Measurements from ENCODE around the gene CAPN14.

The CAPN14 gene

DNA sequence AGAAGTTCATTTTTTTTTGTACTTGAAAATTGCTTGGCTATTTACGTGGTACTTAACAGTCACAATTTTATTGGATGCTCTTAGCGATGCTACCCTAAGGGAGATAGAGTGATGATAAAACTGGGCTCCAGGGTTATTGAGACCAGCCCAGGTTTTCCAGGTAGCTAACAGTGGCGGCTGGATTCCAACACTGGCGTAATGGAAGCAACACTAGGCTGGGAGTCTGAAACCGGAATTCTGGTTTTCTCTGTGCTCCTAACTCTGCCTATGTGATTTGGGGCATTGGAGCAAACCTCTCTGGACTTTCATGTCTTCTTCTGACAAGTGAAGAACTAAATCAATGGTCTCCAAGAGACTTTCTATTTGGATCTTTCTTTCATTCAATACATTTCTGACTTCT, 69.7 kb downstream of the CAPN14 start:
- TF ChIP-seq, protein P1, sequence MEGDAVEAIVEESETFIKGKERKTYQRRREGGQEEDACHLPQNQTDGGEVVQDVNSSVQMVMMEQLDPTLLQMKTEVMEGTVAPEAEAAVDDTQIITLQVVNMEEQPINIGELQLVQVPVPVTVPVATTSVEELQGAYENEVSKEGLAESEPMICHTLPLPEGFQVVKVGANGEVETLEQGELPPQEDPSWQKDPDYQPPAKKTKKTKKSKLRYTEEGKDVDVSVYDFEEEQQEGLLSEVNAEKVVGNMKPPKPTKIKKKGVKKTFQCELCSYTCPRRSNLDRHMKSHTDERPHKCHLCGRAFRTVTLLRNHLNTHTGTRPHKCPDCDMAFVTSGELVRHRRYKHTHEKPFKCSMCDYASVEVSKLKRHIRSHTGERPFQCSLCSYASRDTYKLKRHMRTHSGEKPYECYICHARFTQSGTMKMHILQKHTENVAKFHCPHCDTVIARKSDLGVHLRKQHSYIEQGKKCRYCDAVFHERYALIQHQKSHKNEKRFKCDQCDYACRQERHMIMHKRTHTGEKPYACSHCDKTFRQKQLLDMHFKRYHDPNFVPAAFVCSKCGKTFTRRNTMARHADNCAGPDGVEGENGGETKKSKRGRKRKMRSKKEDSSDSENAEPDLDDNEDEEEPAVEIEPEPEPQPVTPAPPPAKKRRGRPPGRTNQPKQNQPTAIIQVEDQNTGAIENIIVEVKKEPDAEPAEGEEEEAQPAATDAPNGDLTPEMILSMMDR (IDR thresholded peaks at IDR 0.05; ENCODE audit: low read depth, low read length, missing control alignments): no peak
- DNase-seq (ENCODE audit: low read depth): no peak
- H3K4me3 ChIP-seq (ENCODE audit: low read depth, low read length): no peak overlapping the region

DNA sequence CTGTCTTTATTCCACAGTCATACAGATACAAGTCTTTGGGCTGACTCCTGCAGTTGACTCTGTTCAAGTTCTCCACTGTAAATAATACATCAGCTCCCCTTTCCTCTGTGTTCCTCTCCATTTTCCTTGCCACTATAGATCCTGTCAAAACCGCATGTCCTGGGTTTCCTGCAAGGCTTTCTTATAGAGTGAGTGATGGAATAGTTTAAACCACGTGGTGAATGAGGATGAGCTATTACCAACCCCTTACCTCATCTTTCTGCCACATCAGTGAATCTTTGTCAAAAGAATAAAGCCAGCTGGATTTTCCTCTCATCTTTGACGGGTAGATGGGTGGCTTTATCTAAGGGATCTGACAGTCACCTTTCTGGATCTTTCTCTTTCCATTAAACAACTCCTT, 75.2 kb downstream of the CAPN14 start:
- no peak overlapping the region for H3K4me3 ChIP-seq (ENCODE audit: low read depth, low read length)
- no peak for DNase-seq (ENCODE audit: low read depth)
- TF ChIP-seq, protein P1 (IDR thresholded peaks at IDR 0.05; ENCODE audit: low read depth, low read length, missing control alignments): no peak

DNA sequence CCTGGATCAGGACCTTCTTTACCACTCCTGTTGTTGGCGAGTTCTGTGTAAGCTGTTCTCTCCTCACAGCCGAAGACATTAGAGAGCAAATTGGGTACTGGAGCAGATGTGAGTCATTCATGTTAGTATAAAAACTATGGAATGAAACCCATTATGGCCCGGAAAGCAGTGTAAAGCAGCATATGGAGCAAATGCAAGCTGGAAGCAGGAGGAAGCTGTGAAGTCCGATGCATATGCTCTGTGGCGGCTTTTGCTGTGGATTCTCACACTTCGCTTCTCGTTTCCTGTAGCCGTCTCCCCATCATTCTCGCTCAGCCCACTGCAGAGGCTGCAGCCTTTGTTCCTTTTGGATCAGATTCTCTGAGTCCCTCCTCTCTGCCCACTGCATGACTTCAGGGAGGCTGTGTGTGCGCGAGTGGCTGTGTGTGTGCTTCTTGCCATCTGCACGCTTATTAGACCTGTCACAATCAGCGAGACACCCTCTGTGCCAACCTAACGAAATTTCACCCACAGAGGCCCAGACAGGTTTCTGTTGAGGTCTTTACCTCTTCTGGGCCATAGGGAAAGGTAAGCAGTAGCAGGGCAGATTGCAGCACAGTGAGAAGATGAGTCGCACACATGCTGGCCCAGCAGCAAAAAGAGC, 75.8 kb downstream of the CAPN14 start:
- TF ChIP-seq, protein P1 (IDR thresholded peaks at IDR 0.05; ENCODE audit: low read depth, low read length, missing control alignments): no peak
- no peak overlapping the region for H3K4me3 ChIP-seq (ENCODE audit: low read depth, low read length)
- DNase-seq (ENCODE audit: low read depth): no peak

DNA sequence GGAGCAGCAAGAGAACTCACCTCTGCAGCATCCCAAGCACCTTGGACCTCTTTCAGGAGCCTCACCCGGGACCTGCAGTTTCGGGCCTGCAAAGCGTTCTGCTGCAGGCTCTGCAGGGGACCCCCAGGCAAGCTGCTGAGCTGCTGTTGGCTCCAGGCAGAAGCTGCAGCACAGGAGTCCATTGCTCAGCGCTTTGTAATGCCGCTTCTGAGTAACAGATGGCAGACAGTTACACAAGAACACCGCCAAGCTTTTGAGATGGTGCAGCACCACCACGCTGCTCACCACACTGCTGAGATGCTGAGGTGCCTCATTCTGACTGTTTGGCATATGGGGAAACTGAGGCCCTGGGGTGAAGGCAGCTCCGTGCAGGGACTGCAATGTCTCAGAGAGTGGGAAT, 77.2 kb downstream of the CAPN14 start:
- H3K4me3 ChIP-seq (ENCODE audit: low read depth, low read length): no peak overlapping the region
- DNase-seq (ENCODE audit: low read depth): no peak
- TF ChIP-seq, protein P1 (IDR thresholded peaks at IDR 0.05; ENCODE audit: low read depth, low read length, missing control alignments): no peak

DNA sequence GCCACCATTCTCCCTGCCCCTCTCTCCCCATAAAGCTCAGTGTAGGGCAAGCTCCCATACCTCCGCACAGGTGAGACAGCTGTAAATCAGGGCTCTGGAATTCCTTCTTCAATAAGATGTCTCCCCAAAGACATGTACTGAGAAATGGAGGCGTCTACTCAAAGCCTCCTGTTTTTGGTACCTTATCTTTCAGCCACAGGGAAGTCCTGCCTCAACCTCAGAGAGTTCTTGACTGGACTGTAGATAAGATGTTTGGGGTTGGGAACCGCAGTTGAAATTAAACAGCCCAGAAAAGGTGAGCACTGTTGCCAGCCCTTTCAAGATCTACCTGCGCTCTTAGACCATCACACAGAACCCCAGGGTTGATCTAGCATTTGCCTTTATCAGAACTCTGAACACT, 77.6 kb downstream of the CAPN14 start:
- no peak overlapping the region for H3K4me3 ChIP-seq (ENCODE audit: low read depth, low read length)
- no peak for DNase-seq (ENCODE audit: low read depth)
- TF ChIP-seq, protein P1 (IDR thresholded peaks at IDR 0.05; ENCODE audit: low read depth, low read length, missing control alignments): no peak

DNA sequence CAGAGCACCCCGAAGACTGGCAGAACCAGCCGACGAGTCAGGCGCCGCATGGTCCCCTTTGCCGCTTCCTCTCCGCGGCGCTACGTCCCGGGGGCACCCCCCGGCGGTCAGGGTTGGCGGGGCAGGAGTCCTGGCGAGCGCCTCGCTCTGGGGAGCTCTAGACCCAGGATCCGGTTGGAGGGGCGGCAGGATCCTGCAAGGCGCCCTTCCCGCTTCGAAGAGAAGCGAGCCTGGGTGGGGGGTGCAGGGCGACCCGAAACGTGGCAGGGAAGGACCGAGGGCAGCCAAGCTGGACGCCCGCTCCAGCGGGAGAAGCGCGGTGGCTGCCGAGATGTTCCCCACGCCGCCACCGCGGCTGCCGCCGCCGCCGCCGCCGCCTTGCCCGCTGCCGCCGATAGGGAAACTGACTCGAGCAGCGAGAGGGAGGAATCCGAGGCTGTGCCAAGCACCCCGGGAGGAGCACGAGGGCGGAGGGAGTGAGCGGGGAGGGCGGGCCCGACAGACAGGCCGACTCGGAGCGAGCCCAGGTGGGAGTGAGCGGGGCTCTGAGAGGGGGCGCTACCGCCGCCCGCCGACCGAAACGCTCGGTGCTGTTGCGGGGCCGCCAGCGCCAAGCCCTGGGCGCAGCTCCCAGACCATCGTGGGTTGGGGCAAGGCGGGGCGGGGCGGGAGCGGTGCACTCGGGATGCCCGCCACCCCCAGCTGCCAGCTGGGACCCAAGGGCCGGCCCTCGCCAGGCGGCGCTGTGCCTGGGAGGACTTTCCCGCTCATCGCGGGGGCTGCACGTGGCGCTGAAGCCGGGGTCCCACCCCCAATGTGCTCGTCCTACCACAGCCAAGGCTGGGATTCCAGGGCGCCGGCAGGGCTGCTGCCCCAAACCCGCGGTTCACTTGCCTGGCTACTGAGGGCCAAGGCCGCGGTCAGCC, 79.0 kb downstream of the CAPN14 start, which contains the start of gene GALNT14:
TSS of gene GALNT14 (minus strand) at position 404 of the 926 bp plus-strand sequence. CDS start at position 50, 354 bp downstream.
- peak within 1 kb of the TSS; percentile 33 for H3K4me3 ChIP-seq (ENCODE audit: low read depth, low read length)
- DNase-seq (ENCODE audit: low read depth): no peak
- TF ChIP-seq, protein P1 (IDR thresholded peaks at IDR 0.05; ENCODE audit: low read depth, low read length, missing control alignments): peak; percentile 42
